Keratinocyte (primary cell): ENCODE data around the gene SHMT2. TPM values are rescaled to one million over a fixed set of nuclear protein-coding genes. Genes with fewer than 3 reads are reported as not detected.

ENCODE experiments used
- DNase-seq: peaks from one replicate; pipeline ENCODE4 v3.0.0-alpha.2; 2011; ENCODE audit warnings: low read depth, missing footprints, low spot score
- FAIRE-seq: peaks from 2 replicates; lab custom pipeline; 2011; peaks lifted over from hg19 to GRCh38; lab: Jason Lieb, UNC
- H2AFZ ChIP-seq: 2 replicates; pipeline ENCODE4 v1.6.0; 2012; ENCODE audit warnings: low read length, control low read depth, inconsistent platforms; ENCODE audit not compliant: control insufficient read depth
- H3K27ac ChIP-seq: 2 replicates; pipeline ENCODE4 v1.5.1; 2011; ENCODE audit warnings: low read length; ENCODE audit not compliant: control insufficient read depth, insufficient read depth
- H3K27me3 ChIP-seq: 3 replicates; pipeline ENCODE4 v1.6.0; 2011; ENCODE audit warnings: low read length; ENCODE audit not compliant: control insufficient read depth, insufficient read depth; ENCODE audit errors: extremely low read depth
- H3K36me3 ChIP-seq, 2 experiments: 2 replicates in 1 of 2; 3 replicates in 1 of 2; pipeline ENCODE4 v1.5.1; 2011; ENCODE audit warnings: low read length in 2 of 2, mild to moderate bottlenecking in 1 of 2; ENCODE audit not compliant: control insufficient read depth in 2 of 2, insufficient read depth in 2 of 2; ENCODE audit errors: extremely low read depth in 1 of 2
- H3K4me1 ChIP-seq: 3 replicates; pipeline ENCODE4 v1.5.1; 2011; ENCODE audit warnings: low read length; ENCODE audit not compliant: control insufficient read depth, insufficient read depth; ENCODE audit errors: extremely low read depth
- H3K4me2 ChIP-seq: 3 replicates; pipeline ENCODE4 v1.6.0; 2011; ENCODE audit warnings: low read depth, low read length; ENCODE audit not compliant: control insufficient read depth, insufficient read depth; ENCODE audit errors: extremely low read depth
- H3K4me3 ChIP-seq, 3 experiments: fragments of 200-600 bp in 1 of 3; sonication (generic) in 1 of 3; 2 replicates in 2 of 3; 3 replicates in 1 of 3; pipeline ENCODE4 v1.5.1; 2011 to 2016; ENCODE audit warnings: low read length in 3 of 3, mild to moderate bottlenecking in 3 of 3, control low read depth in 2 of 3, inconsistent platforms in 1 of 3, low read depth in 1 of 3, mixed read lengths in 1 of 3, mixed run types in 1 of 3, moderate library complexity in 1 of 3; ENCODE audit not compliant: control insufficient read depth in 2 of 3, insufficient read depth in 2 of 3; ENCODE audit errors: extremely low read depth in 1 of 3
- H3K79me2 ChIP-seq: 2 replicates; pipeline ENCODE4 v1.6.0; 2012; ENCODE audit warnings: low read length; ENCODE audit not compliant: control insufficient read depth, insufficient read depth
- H3K9ac ChIP-seq: 3 replicates; pipeline ENCODE4 v1.6.0; 2011; ENCODE audit warnings: low read length; ENCODE audit not compliant: control insufficient read depth, insufficient read depth; ENCODE audit errors: extremely low read depth
- H3K9me1 ChIP-seq: 3 replicates; pipeline ENCODE4 v1.6.0; 2011; ENCODE audit warnings: low read length; ENCODE audit not compliant: control insufficient read depth, insufficient read depth; ENCODE audit errors: extremely low read depth
- H3K9me3 ChIP-seq: 2 replicates; pipeline ENCODE4 v1.5.1; 2012; ENCODE audit warnings: low read depth, low read length; ENCODE audit not compliant: control insufficient read depth
- H4K20me1 ChIP-seq: 3 replicates; pipeline ENCODE4 v1.6.0; 2011; ENCODE audit warnings: low read length; ENCODE audit not compliant: control insufficient read depth, insufficient read depth; ENCODE audit errors: extremely low read depth
- EZH2 ChIP-seq: IDR thresholded peaks from one replicate; pipeline ENCODE4 v1.6.1; 2012; ENCODE audit warnings: inconsistent platforms, mild to moderate bottlenecking, low read length, moderate library complexity
- dilution Hi-C: fragments of 300-500 bp; cut with MboI; formaldehyde crosslinking; loops from one replicate; pipeline ENCODE4 v1.7.0; 2020; ENCODE audit warnings: low sequenced_read_pairs; ENCODE audit not compliant: extremely low pct_ligation_motif_present
- polyA plus RNA-seq, 5 experiments: library from polyadenylated mRNA; depleted of rRNA in 3 of 5; stranded (reverse) in 3 of 5; stranded (forward) in 1 of 5; unstranded in 1 of 5; fragments of >200 nt; gene quantifications; 1 replicate in 1 of 5; 2 replicates in 3 of 5; 3 replicates in 1 of 5; pipeline versions ENCODE4 v1.2.1 to v1.2.3, GENCODE V29; 2011 to 2012; ENCODE audit warnings: missing spikeins in 2 of 5, low read depth in 1 of 5, low replicate concordance in 1 of 5
- TF ChIP-seq, protein P1 (sequence below), 3 experiments: IDR thresholded peaks in 1 of 3; conservative IDR thresholded peaks in 1 of 3; optimal IDR thresholded peaks in 1 of 3; 2 replicates in 2 of 3; 3 replicates in 1 of 3; pipeline versions ENCODE3 to v1.5.1; 2011; ENCODE audit warnings: low read length in 3 of 3, mild to moderate bottlenecking in 3 of 3, moderate library complexity in 2 of 3, control low read depth in 1 of 3, inconsistent platforms in 1 of 3; ENCODE audit not compliant: insufficient read depth in 2 of 3; ENCODE audit errors: extremely low read depth in 1 of 3

SHMT2 gene
- polyA plus RNA-seq, 1 donor (not counting 4 experiments of a cell fraction or from before 2014, with no cell fraction given), result 128 TPM

DNA sequence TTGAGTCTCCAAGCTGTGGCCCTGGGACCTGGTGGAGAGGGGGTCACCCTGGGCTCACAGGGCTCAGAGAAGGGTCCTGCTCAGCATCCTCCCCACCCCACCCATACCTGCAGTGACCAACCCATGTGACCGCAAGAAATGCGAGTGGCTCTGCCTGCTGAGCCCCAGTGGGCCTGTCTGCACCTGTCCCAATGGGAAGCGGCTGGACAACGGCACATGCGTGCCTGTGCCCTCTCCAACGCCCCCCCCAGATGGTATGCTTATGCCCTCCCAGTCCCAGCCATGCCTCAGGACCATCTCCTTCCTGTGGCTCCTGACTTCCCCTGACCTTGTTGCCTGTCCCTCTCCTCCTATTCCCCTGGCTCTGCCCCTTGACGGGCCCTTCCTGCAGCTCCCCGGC lies 19.6 kb upstream of the SHMT2 start:
- Histone ChIP-seq H3K79me2 (no peaks in the 10 kb centered on the region), H3K9me3 (no peaks in the 10 kb centered on the region), H3K9me1 (no peaks in the 10 kb centered on the region), H3K4me3 (no peak overlapping the region), H3K36me3 (peaks cover 0 to 20% of the 10 kb centered on the region in 2 experiments), H2AFZ (no peak overlapping the region), H3K4me2 (no peak overlapping the region), H3K4me1 (peaks cover 10% of the 10 kb centered on the region), H4K20me1 (no peaks in the 10 kb centered on the region), H3K27ac (no peak overlapping the region), H3K27me3 (peaks cover 4% of the 10 kb centered on the region), H3K9ac (no peak overlapping the region)
- DNase-seq, result no peak
- FAIRE-seq, result no peak
- dilution Hi-C loops, result no loop called here
- no peak for TF ChIP-seq EZH2
- TF ChIP-seq, protein P1, sequence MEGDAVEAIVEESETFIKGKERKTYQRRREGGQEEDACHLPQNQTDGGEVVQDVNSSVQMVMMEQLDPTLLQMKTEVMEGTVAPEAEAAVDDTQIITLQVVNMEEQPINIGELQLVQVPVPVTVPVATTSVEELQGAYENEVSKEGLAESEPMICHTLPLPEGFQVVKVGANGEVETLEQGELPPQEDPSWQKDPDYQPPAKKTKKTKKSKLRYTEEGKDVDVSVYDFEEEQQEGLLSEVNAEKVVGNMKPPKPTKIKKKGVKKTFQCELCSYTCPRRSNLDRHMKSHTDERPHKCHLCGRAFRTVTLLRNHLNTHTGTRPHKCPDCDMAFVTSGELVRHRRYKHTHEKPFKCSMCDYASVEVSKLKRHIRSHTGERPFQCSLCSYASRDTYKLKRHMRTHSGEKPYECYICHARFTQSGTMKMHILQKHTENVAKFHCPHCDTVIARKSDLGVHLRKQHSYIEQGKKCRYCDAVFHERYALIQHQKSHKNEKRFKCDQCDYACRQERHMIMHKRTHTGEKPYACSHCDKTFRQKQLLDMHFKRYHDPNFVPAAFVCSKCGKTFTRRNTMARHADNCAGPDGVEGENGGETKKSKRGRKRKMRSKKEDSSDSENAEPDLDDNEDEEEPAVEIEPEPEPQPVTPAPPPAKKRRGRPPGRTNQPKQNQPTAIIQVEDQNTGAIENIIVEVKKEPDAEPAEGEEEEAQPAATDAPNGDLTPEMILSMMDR (optimal IDR thresholded peaks at IDR 0.05 in 1 of 3, IDR thresholded peaks at IDR 0.05 in 1 of 3, conservative IDR thresholded peaks at IDR 0.05 in 1 of 3; ENCODE audit: extremely low read depth in 1 of 3, insufficient read depth in 2 of 3, low read length in 3 of 3), result no peak

DNA sequence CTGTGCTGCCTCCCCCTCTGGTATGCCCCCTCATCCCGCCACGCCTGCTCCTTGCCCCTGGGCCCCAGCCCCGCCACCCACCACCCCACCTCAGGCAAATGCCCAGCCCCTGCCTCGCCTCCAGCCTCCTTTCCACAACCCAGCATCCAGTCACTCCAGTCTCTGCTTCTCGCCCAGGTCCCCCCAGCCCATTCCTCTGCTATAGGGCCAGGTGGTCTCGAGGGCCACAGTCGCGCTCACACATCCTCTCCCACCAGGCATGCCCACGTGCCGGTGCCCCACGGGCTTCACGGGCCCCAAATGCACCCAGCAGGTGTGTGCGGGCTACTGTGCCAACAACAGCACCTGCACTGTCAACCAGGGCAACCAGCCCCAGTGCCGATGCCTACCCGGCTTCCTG lies 19.1 kb upstream of the SHMT2 start:
- H4K20me1 ChIP-seq, result no peaks in the 10 kb centered on the region
- no peak overlapping the region for H3K4me2 ChIP-seq
- no peak overlapping the region for H3K27ac ChIP-seq
- H3K9me1 ChIP-seq, result no peaks in the 10 kb centered on the region
- peaks cover 12% of the 10 kb centered on the region for H3K4me1 ChIP-seq
- H3K79me2 ChIP-seq, result no peaks in the 10 kb centered on the region
- TF ChIP-seq, protein P1 (optimal IDR thresholded peaks at IDR 0.05 in 1 of 3, IDR thresholded peaks at IDR 0.05 in 1 of 3, conservative IDR thresholded peaks at IDR 0.05 in 1 of 3; ENCODE audit: extremely low read depth in 1 of 3, insufficient read depth in 2 of 3, low read length in 3 of 3), result no peak
- no peak for TF ChIP-seq EZH2
- peaks cover 0 to 17% of the 10 kb centered on the region in 2 experiments for H3K36me3 ChIP-seq
- H3K9me3 ChIP-seq, result no peaks in the 10 kb centered on the region
- peaks cover 10% of the 10 kb centered on the region for H3K27me3 ChIP-seq
- dilution Hi-C loops, result no loop called here
- DNase-seq (no peak), FAIRE-seq (no peak)
- no peak overlapping the region for H3K9ac ChIP-seq
- no peak overlapping the region for H2AFZ ChIP-seq
- no peak overlapping the region for H3K4me3 ChIP-seq
